Hematopoietic multipotent progenitor cell treated with erythropoietin and hydrocortisone succinate and interleukin-3 and kit ligand, for 6 days (in vitro differentiated cells): ENCODE data around the gene SELENOO.
A peak's percentile ranks its signal among the peaks of the same experiment; 100 is the strongest.

Experiments
- DNase-seq: peaks from one replicate; pipeline ENCODE4 v3.0.0-alpha.2; 2015

SELENOO gene

GRCh38 chr22:50243685-50244419 is 43.0 kb downstream of the SELENOO start:
- no peak for DNase-seq

GRCh38 chr22:50244420-50245213 is 43.8 kb downstream of the SELENOO start, which contains the start of gene TUBGCP6:
Gene TUBGCP6, minus strand, starts transcription at chr22:50245023. Its CDS starts 564 bp downstream, at chr22:50244459.
- DNase-seq, result peak; percentile 96

GRCh38 chr22:50245214-50246072 is 44.6 kb downstream of the SELENOO start:
- no peak for DNase-seq

- peak; percentile 35 for DNase-seq
Measured at GRCh38 chr22:50246242-50247175, 45.7 kb downstream of the SELENOO start.

DNA sequence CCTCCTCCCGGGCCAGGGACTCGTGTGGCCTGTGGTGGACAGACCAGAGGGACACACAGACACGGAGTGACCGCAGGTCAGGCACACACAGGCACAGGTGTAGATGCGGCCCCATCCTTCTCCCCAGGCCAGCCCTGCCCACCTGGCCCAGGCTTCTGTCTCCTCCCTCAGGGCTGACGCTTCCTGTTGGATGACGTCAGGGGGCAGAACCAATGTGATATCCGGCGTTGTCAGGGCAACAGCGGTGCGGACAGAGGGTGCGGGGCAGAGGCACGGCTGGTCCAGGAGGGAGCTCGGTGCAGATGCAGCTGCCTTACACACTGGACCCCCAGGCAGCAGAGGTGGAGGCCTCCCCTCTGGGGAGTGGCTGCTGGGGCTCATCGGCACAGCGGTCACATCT is 46.9 kb downstream of the SELENOO start:
- peak; percentile 51 for DNase-seq

GRCh38 chr22:50248196-50249081 is 47.6 kb downstream of the SELENOO start:
- no peak for DNase-seq

- no peak for DNase-seq
Measured at GRCh38 chr22:50249341-50250248, 48.8 kb downstream of the SELENOO start.

GRCh38 chr22:50250249-50250554 is 49.4 kb downstream of the SELENOO start:
- DNase-seq, result no peak

DNA sequence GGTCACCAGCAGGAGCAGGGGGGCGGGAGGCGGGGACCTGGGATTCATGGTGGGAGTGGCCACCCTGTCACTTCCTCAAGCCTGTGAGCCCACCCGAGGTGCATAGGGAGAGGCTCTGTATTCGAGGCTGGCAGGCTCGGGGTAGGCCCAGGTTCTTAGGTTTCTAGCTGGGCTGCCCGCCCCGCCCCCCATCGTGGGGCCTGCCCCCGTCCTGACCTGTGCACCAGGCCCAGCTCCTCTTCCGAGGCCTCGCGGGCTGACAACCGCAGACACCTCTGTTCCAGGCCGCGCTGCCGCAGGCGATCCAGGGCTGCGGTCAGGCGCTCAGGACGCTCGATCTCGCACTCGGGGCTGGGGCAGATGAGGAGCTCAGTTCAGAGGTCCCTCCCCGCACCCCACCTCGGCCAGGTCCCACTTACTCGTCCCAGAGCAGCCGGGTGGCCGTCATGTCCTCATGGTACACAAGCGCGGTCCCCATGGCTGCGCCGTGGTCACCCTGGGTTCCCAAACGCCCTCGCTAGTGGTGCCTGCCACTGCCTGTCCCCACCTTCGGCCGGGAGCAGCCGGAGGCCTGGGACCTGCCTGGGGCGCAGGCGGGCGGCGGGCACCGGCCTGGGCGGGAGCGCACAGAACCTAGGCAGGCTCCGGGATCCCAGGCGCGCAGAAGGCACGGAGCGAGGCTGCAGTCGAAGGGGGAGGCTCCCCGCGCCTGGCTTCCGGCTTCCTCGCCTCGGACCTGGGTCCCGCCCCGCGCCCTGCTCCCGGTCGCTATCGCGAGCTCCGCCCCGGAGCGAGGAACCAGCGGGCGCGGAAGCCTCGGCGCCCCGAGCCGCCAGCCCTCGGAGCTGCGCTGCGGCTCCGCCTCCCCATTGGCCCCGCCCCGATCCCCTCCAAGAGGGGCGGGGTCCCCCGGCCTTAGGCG is 50.0 kb downstream of the SELENOO start, which contains the start of gene HDAC10:
Gene HDAC10 (minus strand): TSS at position 711 of the 922 bp plus-strand sequence. CDS start 233 bp downstream, at position 478.
- DNase-seq, result peak; percentile 93

- no peak for DNase-seq
Measured at GRCh38 chr22:50251477-50252081, 50.8 kb downstream of the SELENOO start.

GRCh38 chr22:50252082-50253045 is 51.6 kb downstream of the SELENOO start:
- peak; percentile 89 for DNase-seq

GRCh38 chr22:50253046-50253915 is 52.5 kb downstream of the SELENOO start:
- no peak for DNase-seq

DNA sequence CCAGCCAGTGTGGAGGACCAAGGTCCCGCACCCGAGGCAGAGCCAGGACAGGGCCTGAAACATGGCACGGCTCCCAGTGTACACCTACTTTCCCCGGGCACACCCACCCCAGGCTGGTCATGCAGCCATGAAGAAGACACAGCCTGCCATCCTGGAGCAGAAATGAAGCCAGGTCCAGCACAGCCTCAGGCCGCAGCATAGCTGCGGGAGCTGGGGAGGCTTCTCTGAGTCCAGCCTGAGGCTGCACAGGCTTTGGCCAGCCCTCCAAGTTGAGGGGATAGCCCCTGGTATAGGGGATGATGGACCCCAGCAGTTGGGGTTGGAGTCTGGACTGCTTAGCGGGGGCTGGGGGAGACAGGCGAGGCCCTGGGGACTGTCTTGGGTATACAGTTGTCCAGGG is 53.1 kb downstream of the SELENOO start:
- no peak for DNase-seq

DNA sequence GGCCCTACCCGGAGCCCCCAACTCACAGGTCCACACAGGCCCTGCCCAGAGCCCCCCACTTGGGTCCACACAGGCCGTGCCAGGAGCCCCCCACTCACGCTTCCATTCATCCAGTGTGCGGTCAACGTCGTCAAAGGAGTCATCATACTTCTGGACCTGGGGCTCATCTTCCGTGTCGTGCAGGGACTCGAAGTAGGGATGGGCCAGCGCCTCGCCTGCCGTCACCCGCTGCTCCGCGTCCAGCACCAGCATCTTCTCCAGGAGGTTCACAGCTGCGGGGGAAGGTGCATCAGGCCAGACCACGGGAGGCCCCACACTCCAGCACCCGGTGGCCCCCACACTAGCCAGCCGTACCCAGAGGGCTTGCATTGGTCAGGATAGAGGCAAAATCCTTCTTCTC is 54.3 kb downstream of the SELENOO start:
- DNase-seq, result no peak

DNA sequence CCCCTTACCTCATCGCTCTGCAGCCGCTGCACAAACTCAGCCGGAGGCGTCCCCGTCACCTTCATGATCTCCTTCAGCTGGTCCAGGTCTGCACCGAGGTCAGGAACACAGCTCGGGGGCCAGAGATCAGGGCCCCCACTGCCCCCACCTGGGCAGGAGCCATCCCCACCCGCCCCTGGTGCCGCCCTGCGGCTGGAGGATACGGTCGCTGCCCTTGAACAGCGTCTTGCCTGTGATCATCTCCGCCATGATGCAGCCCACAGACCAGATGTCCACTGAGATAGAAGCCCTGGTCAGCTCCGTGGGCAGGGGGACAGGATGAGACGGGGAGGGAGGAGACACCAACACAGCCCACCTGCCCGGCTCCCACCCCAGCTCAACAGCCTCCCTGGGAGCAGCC is 54.8 kb downstream of the SELENOO start:
- no peak for DNase-seq

- no peak for DNase-seq
Measured at GRCh38 chr22:50256258-50256862, 55.5 kb downstream of the SELENOO start.
